A549 (cell line): ENCODE data around the gene TMEM38B. TPM values are rescaled to one million over a fixed set of nuclear protein-coding genes. Genes with fewer than 3 reads are reported as not detected.

Experiments
- ATAC-seq, 2 experiments: fragments of 200-7000 bp in 1 of 2; fragments of >200 bp in 1 of 2; cut with Nextera tagmentation in 1 of 2; cut with Tn5 transposase in 1 of 2; 3 replicates each; pipeline versions ENCODE4 v1.8.0 to v1.9.1; 2018 to 2020; ENCODE audit warnings: mild to moderate bottlenecking in 1 of 2, moderate library complexity in 1 of 2
- CTCF ChIA-PET: fragments of 300-600 bp; sonication (Branson Sonifier 250); formaldehyde crosslinking; extraction: SDS; loops from one replicate; lab custom pipeline; 2021; ENCODE audit warnings: antibody characterized with exemption, inconsistent platforms; lab: Yijun Ruan, JAX
- POLR2A ChIA-PET: fragments of 350-600 bp; formaldehyde crosslinking; extraction: SDS; loops from one replicate; lab custom pipeline; 2021; ENCODE audit warnings: antibody characterized with exemption, inconsistent platforms; lab: Yijun Ruan, JAX
- DNase-seq, 2 experiments: peaks; one replicate each; pipeline versions ENCODE4 v3.0.0 to v3.0.0-alpha.2; 2011 to 2016; ENCODE audit warnings: low read depth in 1 of 2, low spot score in 1 of 2
- FAIRE-seq: peaks from 2 replicates; lab custom pipeline; 2011; peaks lifted over from hg19 to GRCh38; lab: Jason Lieb, UNC
- H3K27ac ChIP-seq, 2 experiments: fragments of >200 bp; sonication (Bioruptor Twin); formaldehyde crosslinking; 3 replicates each; pipeline ENCODE4 v1.5.1; 2016 to 2017
- H3K4me1 ChIP-seq: fragments of >200 bp; sonication (Bioruptor Twin); formaldehyde crosslinking; 3 replicates; pipeline ENCODE4 v1.6.1; 2016
- H3K4me2 ChIP-seq: fragments of >200 bp; sonication (Bioruptor Twin); formaldehyde crosslinking; 3 replicates; pipeline ENCODE4 v1.6.1; 2016
- H3K4me3 ChIP-seq: fragments of >200 bp; sonication (Bioruptor Twin); formaldehyde crosslinking; 3 replicates; pipeline ENCODE4 v1.5.1; 2016
- H3K9me3 ChIP-seq: fragments of >200 bp; sonication (Bioruptor Twin); formaldehyde crosslinking; 3 replicates; pipeline ENCODE4 v1.6.1; 2016
- BHLHE40 ChIP-seq: IDR thresholded peaks from 2 replicates; pipeline ENCODE4 v1.6.1; 2012; ENCODE audit warnings: low read depth, low read length, inconsistent platforms
- CBX2 ChIP-seq: fragments of 200-600 bp; sonication (generic); IDR thresholded peaks from 2 replicates; pipeline ENCODE4 v1.6.1; 2016; ENCODE audit warnings: low read depth, mild to moderate bottlenecking, borderline replicate concordance
- CBX8 ChIP-seq: fragments of 200-600 bp; sonication (generic); IDR thresholded peaks from 2 replicates; pipeline ENCODE4 v1.6.1; 2016
- CEBPB ChIP-seq, 2 experiments: fragments of >200 bp in 1 of 2; sonication (Bioruptor Twin) in 1 of 2; formaldehyde crosslinking in 1 of 2; IDR thresholded peaks; 2 replicates each; pipeline ENCODE4 v1.6.1; 2012 to 2016
- CHD4 ChIP-seq: fragments of 200-600 bp; sonication (generic); IDR thresholded peaks from 2 replicates; pipeline ENCODE4 v1.6.1; 2016; ENCODE audit warnings: antibody characterized with exemption, mild to moderate bottlenecking, borderline replicate concordance
- EHF ChIP-seq: fragments of 250-450 bp; sonication (Bioruptor Pico); IDR thresholded peaks from 2 replicates; pipeline ENCODE4 v1.5.0; 2020; ENCODE audit warnings: mild to moderate bottlenecking
- ELK1 ChIP-seq: fragments of 150-350 bp; IDR thresholded peaks from 2 replicates; pipeline ENCODE4 v1.6.1; 2014; ENCODE audit warnings: low read depth, mild to moderate bottlenecking, low read length
- FOSB ChIP-seq: fragments of 250-450 bp; sonication (Bioruptor Pico); IDR thresholded peaks from 2 replicates; pipeline ENCODE4 v1.5.0; 2020; ENCODE audit warnings: mild to moderate bottlenecking, moderate library complexity
- FOSL2 ChIP-seq, 2 experiments: fragments of 450-650 bp in 1 of 2; fragments of >200 bp in 1 of 2; sonication (Bioruptor Twin) in 1 of 2; formaldehyde crosslinking; IDR thresholded peaks; 2 replicates each; pipeline versions ENCODE4 v1.5.0 to v1.6.1; 2016 to 2020; ENCODE audit warnings: mild to moderate bottlenecking in 1 of 2, moderate library complexity in 1 of 2
- FOXS1 ChIP-seq: fragments of 250-450 bp; sonication (Bioruptor Pico); IDR thresholded peaks from 2 replicates; pipeline ENCODE4 v1.5.0; 2020; ENCODE audit warnings: mild to moderate bottlenecking, moderate library complexity
- HDAC2 ChIP-seq: fragments of 200-600 bp; sonication (generic); IDR thresholded peaks from 2 replicates; pipeline ENCODE4 v1.6.1; 2016
- HOXA7 ChIP-seq: fragments of 250-450 bp; sonication (Bioruptor Pico); IDR thresholded peaks from 2 replicates; pipeline ENCODE4 v1.5.0; 2020; ENCODE audit warnings: mild to moderate bottlenecking, moderate library complexity
- HOXB13 ChIP-seq: fragments of 250-450 bp; sonication (Bioruptor Pico); IDR thresholded peaks from 2 replicates; pipeline ENCODE4 v1.5.0; 2020; ENCODE audit warnings: low read depth, mild to moderate bottlenecking, moderate library complexity
- JUNB ChIP-seq: fragments of >200 bp; sonication (Bioruptor Twin); formaldehyde crosslinking; IDR thresholded peaks from 2 replicates; pipeline ENCODE4 v1.6.1; 2016
- KDM5A ChIP-seq: fragments of 200-600 bp; sonication (generic); IDR thresholded peaks from 2 replicates; pipeline ENCODE4 v1.6.1; 2016; ENCODE audit warnings: antibody characterized with exemption, mild to moderate bottlenecking
- PBX3 ChIP-seq: IDR thresholded peaks from 2 replicates; pipeline ENCODE4 v1.6.1; 2012
- PHF8 ChIP-seq: fragments of 200-600 bp; sonication (generic); IDR thresholded peaks from 2 replicates; pipeline ENCODE4 v1.6.1; 2016; ENCODE audit warnings: low read depth, mild to moderate bottlenecking, antibody characterized with exemption, moderate library complexity, borderline replicate concordance
- POLR2AphosphoS2 ChIP-seq: conservative IDR thresholded peaks from 2 replicates; pipeline ENCODE4 v1.6.1; 2012; ENCODE audit warnings: low read length, improper control_type of control experiment, inconsistent platforms
- RARB ChIP-seq: fragments of 250-450 bp; sonication (Bioruptor Pico); IDR thresholded peaks from 2 replicates; pipeline ENCODE4 v1.8.0; 2021; ENCODE audit warnings: mild to moderate bottlenecking, moderate library complexity
- RCOR1 ChIP-seq: fragments of 150-350 bp; IDR thresholded peaks from 2 replicates; pipeline ENCODE4 v1.6.1; 2014; ENCODE audit warnings: antibody characterized with exemption, low read length, low read depth
- SMC3 ChIP-seq: fragments of >200 bp; sonication (Bioruptor Twin); formaldehyde crosslinking; IDR thresholded peaks from 3 replicates; pipeline ENCODE4 v1.6.1; 2018; ENCODE audit warnings: inconsistent platforms
- SREBF2 ChIP-seq: fragments of 450-650 bp; IDR thresholded peaks from 2 replicates; pipeline ENCODE4 v1.6.1; 2014; ENCODE audit warnings: mild to moderate bottlenecking, moderate library complexity
- WGBS: methylation state at CpG from one replicate; pipeline ENCODE4 v1.1.6; 2017; ENCODE audit errors: missing lambda C conversion rate; 5-methylcytosine and 5-hydroxymethylcytosine counted together
- polyA plus RNA-seq, 4 experiments: library from polyadenylated mRNA; depleted of rRNA in 3 of 4; stranded (reverse); fragments of >200 nt; fragmentation: RNase III in 1 of 4; extraction: RNeasy Plus Mini Kit Qiagen cat#74134 plus additional on column Dnase treatment in 1 of 4; gene quantifications; 2 replicates in 3 of 4; 3 replicates in 1 of 4; pipeline ENCODE4 v1.2.3, GENCODE V29; 2011 to 2017

The TMEM38B gene
- polyA plus RNA-seq, 2 of the 4 experiments (the other 2 are of a cell fraction), result 14.7 to 23.3 TPM

- no peak overlapping the region for H3K4me3 ChIP-seq
- no peak for TF ChIP-seq FOSL2 (IDR thresholded peaks at IDR 0.05)
- 0 out of 2 replicates have a peak, but pooled peaks have one; percentile 22 for TF ChIP-seq FOSL2 (CRISPR knock-in tag; IDR thresholded peaks at IDR 0.05)
- no peak for TF ChIP-seq CBX2
- no peak for TF ChIP-seq POLR2AphosphoS2
- no peak for TF ChIP-seq KDM5A
- ChIA-PET POLR2A (interaction anchor here (0.7 kb wide), 1 partner anchor 173 kb away, joined by 3 read pairs; no protein-coding TSS in a partner anchor), CTCF (interaction anchor here (0.7 to 1.1 kb wide), 3 partner anchors 9 to 1312 kb away, joined by 3 to 4 read pairs (median 3); no protein-coding TSS in a partner anchor)
- ATAC-seq, result peak; percentile 71 to 82
- no peak for FAIRE-seq
- H3K4me2 ChIP-seq, result no peak overlapping the region
- H3K4me1 ChIP-seq, result peaks cover 6% of the 10 kb centered on the region; the same call in 1 of the 3 replicates
- 85% methylated on average over 1 of the region's 1 CpG for WGBS
- no peak overlapping the region for H3K27ac ChIP-seq
- H3K9me3 ChIP-seq, result no peaks in the 10 kb centered on the region
- peak; percentile 16 to 39 for DNase-seq
Measured at GRCh38 chr9:105681724-105682123, 12.6 kb upstream of the TMEM38B start.

GRCh38 chr9:105683688-105684275, 10.6 kb upstream of the TMEM38B start:
- H3K4me3 ChIP-seq, result no peak overlapping the region
- no peak for TF ChIP-seq PBX3
- no peak for TF ChIP-seq RARB (CRISPR knock-in tag)
- TF ChIP-seq CBX2, result no peak
- TF ChIP-seq FOXS1, result no peak
- TF ChIP-seq FOSL2 (IDR thresholded peaks at IDR 0.05), result no peak
- no peak for TF ChIP-seq FOSL2 (CRISPR knock-in tag; IDR thresholded peaks at IDR 0.05)
- no peak for TF ChIP-seq POLR2AphosphoS2
- no peak for TF ChIP-seq PHF8
- no peak for TF ChIP-seq EHF
- H3K27ac ChIP-seq, result no peak overlapping the region
- no peak overlapping the region for H3K4me2 ChIP-seq
- peaks cover 6% of the 10 kb centered on the region; the same call in 1 of the 3 replicates for H3K4me1 ChIP-seq
- FAIRE-seq (no peak), DNase-seq (no peak), ATAC-seq (no peak)
- H3K9me3 ChIP-seq, result no peaks in the 10 kb centered on the region
- WGBS, result 83% methylated on average over 1 of the region's 1 CpG
- POLR2A ChIA-PET, result no interaction called here
- CTCF ChIA-PET, result no interaction called here

GRCh38 chr9:105686936-105687335, 7.4 kb upstream of the TMEM38B start:
- Histone ChIP-seq H3K9me3 (no peaks in the 10 kb centered on the region), H3K4me2 (no peak overlapping the region), H3K4me3 (no peak overlapping the region), H3K27ac (no peak overlapping the region), H3K4me1 (no peaks in the 10 kb centered on the region; the same call in 2 of the 3 replicates)
- ATAC-seq (no peak), DNase-seq (no peak), FAIRE-seq (no peak)
- 63% methylated on average over 4 of the region's 4 CpGs for WGBS
- ChIA-PET CTCF (interaction anchor here (1.5 kb wide), 1 partner anchor 31 kb away, joined by 5 read pairs; no protein-coding TSS in a partner anchor), POLR2A (no interaction called here)
- no peak for TF ChIP-seq BHLHE40
- no peak for TF ChIP-seq SMC3
- no peak for TF ChIP-seq HOXA7 (CRISPR knock-in tag)
- TF ChIP-seq FOSB (CRISPR knock-in tag), result no peak
- TF ChIP-seq JUNB, result no peak
- TF ChIP-seq CHD4, result no peak
- no peak for TF ChIP-seq SREBF2
- TF ChIP-seq HDAC2, result no peak
- no peak for TF ChIP-seq POLR2AphosphoS2
- TF ChIP-seq KDM5A, result no peak
- TF ChIP-seq CEBPB (IDR thresholded peaks at IDR 0.05), result no peak
- no peak for TF ChIP-seq CBX8
- TF ChIP-seq RCOR1, result no peak
- TF ChIP-seq ELK1, result no peak
- no peak for TF ChIP-seq HOXB13 (CRISPR knock-in tag)
- TF ChIP-seq PHF8, result no peak
